HG03342 (cell line): ENCODE measurements around the gene CCNQ.

Experiments used
- ATAC-seq: cut with Tn5 transposase; IDR thresholded peaks from one replicate; pipeline ENCODE4 v1.9.1; 2021; ENCODE audit warnings: mild to moderate bottlenecking, moderate library complexity; ENCODE audit not compliant: unreplicated experiment

The CCNQ gene

GRCh38 chrX:153599192-153600031, 473 bp upstream of the CCNQ start:
- ATAC-seq = peak; percentile 82

- no peak for ATAC-seq
Measured at GRCh38 chrX:153596981-153597750, 1.8 kb downstream of the CCNQ start.

- ATAC-seq = no peak
Measured at GRCh38 chrX:153595859-153596857, 2.8 kb downstream of the CCNQ start.

GRCh38 chrX:153595387-153595786, 3.6 kb downstream of the CCNQ start:
- ATAC-seq = no peak

GRCh38 chrX:153593811-153594500, 5.0 kb downstream of the CCNQ start:
- no peak for ATAC-seq

- ATAC-seq = no peak
Measured at GRCh38 chrX:153592966-153593688, 5.8 kb downstream of the CCNQ start.

GRCh38 chrX:153592091-153592833, 6.7 kb downstream of the CCNQ start:
- ATAC-seq = no peak

- no peak for ATAC-seq
Measured at GRCh38 chrX:153590961-153591956, 7.7 kb downstream of the CCNQ start.

GRCh38 chrX:153588782-153589446, 10.0 kb downstream of the CCNQ start:
- no peak for ATAC-seq

GRCh38 chrX:153588021-153588781, 10.7 kb downstream of the CCNQ start:
- ATAC-seq = no peak

GRCh38 chrX:153587342-153587741, 11.6 kb downstream of the CCNQ start:
- ATAC-seq = no peak

- no peak for ATAC-seq
Measured at GRCh38 chrX:153585827-153586226, 13.1 kb downstream of the CCNQ start.

- ATAC-seq = no peak
Measured at GRCh38 chrX:153583433-153583832, 15.5 kb downstream of the CCNQ start.

GRCh38 chrX:153582896-153583295, 16.0 kb downstream of the CCNQ start:
- ATAC-seq = peak; percentile 99

- no peak for ATAC-seq
Measured at GRCh38 chrX:153580700-153581386, 18.1 kb downstream of the CCNQ start.

- no peak for ATAC-seq
Measured at GRCh38 chrX:153578889-153579288, 20.1 kb downstream of the CCNQ start.
